ENCODE measurements around the gene EIF2A. TPM values are rescaled to one million over a fixed set of nuclear protein-coding genes. Genes with fewer than 3 reads are reported as not detected.

Gene EIF2A
- total and polyA plus RNA-seq, 2 of the 13 experiments (the other 11 are each of a cell fraction or from before 2014, with no cell fraction given), result 124 to 139 TPM

DNA sequence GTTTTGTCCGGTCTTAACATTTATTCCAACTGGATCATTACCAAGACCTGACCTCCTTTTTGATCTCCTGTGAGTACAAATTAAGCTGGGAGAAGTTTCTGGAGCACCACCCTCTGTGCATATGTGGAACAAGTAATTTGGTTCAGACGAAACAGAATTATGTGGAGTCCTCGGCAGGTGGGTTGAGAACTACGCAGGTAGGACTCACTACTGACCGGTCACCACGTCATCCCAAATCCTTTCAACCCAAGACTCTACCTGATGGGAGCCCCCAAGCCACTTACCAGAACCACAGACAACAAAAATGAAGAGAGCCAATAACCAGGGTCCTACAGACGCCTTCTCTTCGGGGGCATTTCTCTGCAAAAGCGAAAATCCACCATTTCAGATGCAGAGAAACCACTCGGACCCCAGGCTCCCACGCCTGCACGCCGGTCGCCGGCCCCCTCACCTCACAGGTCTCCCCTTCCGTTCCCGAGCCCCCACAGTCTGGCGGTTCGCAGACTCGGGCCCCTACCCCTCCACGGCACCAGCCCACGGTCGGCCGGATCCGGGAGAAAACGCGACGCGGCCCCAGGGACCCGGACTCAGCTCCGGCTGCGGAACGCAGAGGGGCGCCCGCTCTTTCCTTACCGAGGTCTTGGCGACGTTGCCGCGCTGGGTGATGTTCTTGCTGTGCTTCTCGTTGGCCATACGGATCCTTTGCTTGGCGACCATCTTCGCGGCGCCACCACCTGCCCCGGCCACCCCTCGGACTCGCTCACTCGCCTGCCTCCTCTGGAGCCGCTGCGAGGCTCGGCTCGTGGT is 965 bp upstream of the EIF2A start (continued):
- peak; percentile 35; the same call in 1 of the 2 replicates for TF ChIP-seq MTA1 (CRISPR knock-in tag; IDR thresholded peaks at IDR 0.05; ENCODE audit: borderline replicate concordance)
- TF ChIP-seq ZNF510 (CRISPR knock-in tag; IDR thresholded peaks at IDR 0.05; ENCODE audit: low read depth), result no peak
- TF ChIP-seq ZBTB7A (CRISPR knock-in tag; IDR thresholded peaks at IDR 0.05), result no peak; the same call in 1 of the 2 replicates
- no peak for TF ChIP-seq PAX8 (CRISPR knock-in tag; IDR thresholded peaks at IDR 0.05; ENCODE audit: borderline replicate concordance)
- TF ChIP-seq ZZZ3 (CRISPR knock-in tag; IDR thresholded peaks at IDR 0.05; ENCODE audit: borderline replicate concordance), result no peak
- TF ChIP-seq, protein P1, sequence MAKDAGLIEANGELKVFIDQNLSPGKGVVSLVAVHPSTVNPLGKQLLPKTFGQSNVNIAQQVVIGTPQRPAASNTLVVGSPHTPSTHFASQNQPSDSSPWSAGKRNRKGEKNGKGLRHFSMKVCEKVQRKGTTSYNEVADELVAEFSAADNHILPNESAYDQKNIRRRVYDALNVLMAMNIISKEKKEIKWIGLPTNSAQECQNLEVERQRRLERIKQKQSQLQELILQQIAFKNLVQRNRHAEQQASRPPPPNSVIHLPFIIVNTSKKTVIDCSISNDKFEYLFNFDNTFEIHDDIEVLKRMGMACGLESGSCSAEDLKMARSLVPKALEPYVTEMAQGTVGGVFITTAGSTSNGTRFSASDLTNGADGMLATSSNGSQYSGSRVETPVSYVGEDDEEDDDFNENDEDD (CRISPR knock-in tag; IDR thresholded peaks at IDR 0.05; ENCODE audit: borderline replicate concordance), result no peak
- TF ChIP-seq ZBTB42 (CRISPR knock-in tag; IDR thresholded peaks at IDR 0.05), result peak; percentile 28; the same call in 1 of the 2 replicates
- TF ChIP-seq, protein P2, sequence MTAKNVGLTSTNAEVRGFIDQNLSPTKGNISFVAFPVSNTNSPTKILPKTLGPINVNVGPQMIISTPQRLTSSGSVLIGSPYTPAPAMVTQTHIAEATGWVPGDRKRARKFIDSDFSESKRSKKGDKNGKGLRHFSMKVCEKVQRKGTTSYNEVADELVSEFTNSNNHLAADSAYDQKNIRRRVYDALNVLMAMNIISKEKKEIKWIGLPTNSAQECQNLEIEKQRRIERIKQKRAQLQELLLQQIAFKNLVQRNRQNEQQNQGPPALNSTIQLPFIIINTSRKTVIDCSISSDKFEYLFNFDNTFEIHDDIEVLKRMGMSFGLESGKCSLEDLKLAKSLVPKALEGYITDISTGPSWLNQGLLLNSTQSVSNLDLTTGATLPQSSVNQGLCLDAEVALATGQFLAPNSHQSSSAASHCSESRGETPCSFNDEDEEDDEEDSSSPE (CRISPR knock-in tag; IDR thresholded peaks at IDR 0.05), result no peak
- no peak for TF ChIP-seq ZNF10 (CRISPR knock-in tag; IDR thresholded peaks at IDR 0.05; ENCODE audit: borderline replicate concordance, low read depth)
- no peak; the same call in none of the 2 replicates for TF ChIP-seq TMF1 (CRISPR knock-in tag; IDR thresholded peaks at IDR 0.05; ENCODE audit: low read depth)
- TF ChIP-seq PHF8 (CRISPR knock-in tag; IDR thresholded peaks at IDR 0.05), result peak; percentile 1; the same call in 1 of the 2 replicates
- TF ChIP-seq, protein P3, sequence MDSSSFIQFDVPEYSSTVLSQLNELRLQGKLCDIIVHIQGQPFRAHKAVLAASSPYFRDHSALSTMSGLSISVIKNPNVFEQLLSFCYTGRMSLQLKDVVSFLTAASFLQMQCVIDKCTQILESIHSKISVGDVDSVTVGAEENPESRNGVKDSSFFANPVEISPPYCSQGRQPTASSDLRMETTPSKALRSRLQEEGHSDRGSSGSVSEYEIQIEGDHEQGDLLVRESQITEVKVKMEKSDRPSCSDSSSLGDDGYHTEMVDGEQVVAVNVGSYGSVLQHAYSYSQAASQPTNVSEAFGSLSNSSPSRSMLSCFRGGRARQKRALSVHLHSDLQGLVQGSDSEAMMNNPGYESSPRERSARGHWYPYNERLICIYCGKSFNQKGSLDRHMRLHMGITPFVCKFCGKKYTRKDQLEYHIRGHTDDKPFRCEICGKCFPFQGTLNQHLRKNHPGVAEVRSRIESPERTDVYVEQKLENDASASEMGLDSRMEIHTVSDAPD (CRISPR knock-in tag; IDR thresholded peaks at IDR 0.05), result no peak
- no peak for TF ChIP-seq ZNF441 (CRISPR knock-in tag; IDR thresholded peaks at IDR 0.05; ENCODE audit: borderline replicate concordance)
- TF ChIP-seq ZFP36L1 (CRISPR knock-in tag; IDR thresholded peaks at IDR 0.05), result 0 out of 2 replicates have a peak, but pooled peaks have one; percentile 60
- TF ChIP-seq NFIC (IDR thresholded peaks at IDR 0.05; ENCODE audit: low read length), result no peak
- TF ChIP-seq, protein P4, sequence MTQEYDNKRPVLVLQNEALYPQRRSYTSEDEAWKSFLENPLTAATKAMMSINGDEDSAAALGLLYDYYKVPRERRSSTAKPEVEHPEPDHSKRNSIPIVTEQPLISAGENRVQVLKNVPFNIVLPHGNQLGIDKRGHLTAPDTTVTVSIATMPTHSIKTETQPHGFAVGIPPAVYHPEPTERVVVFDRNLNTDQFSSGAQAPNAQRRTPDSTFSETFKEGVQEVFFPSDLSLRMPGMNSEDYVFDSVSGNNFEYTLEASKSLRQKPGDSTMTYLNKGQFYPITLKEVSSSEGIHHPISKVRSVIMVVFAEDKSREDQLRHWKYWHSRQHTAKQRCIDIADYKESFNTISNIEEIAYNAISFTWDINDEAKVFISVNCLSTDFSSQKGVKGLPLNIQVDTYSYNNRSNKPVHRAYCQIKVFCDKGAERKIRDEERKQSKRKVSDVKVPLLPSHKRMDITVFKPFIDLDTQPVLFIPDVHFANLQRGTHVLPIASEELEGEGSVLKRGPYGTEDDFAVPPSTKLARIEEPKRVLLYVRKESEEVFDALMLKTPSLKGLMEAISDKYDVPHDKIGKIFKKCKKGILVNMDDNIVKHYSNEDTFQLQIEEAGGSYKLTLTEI (CRISPR knock-in tag; conservative IDR thresholded peaks at IDR 0.05), result no peak
- TF ChIP-seq, protein P5, sequence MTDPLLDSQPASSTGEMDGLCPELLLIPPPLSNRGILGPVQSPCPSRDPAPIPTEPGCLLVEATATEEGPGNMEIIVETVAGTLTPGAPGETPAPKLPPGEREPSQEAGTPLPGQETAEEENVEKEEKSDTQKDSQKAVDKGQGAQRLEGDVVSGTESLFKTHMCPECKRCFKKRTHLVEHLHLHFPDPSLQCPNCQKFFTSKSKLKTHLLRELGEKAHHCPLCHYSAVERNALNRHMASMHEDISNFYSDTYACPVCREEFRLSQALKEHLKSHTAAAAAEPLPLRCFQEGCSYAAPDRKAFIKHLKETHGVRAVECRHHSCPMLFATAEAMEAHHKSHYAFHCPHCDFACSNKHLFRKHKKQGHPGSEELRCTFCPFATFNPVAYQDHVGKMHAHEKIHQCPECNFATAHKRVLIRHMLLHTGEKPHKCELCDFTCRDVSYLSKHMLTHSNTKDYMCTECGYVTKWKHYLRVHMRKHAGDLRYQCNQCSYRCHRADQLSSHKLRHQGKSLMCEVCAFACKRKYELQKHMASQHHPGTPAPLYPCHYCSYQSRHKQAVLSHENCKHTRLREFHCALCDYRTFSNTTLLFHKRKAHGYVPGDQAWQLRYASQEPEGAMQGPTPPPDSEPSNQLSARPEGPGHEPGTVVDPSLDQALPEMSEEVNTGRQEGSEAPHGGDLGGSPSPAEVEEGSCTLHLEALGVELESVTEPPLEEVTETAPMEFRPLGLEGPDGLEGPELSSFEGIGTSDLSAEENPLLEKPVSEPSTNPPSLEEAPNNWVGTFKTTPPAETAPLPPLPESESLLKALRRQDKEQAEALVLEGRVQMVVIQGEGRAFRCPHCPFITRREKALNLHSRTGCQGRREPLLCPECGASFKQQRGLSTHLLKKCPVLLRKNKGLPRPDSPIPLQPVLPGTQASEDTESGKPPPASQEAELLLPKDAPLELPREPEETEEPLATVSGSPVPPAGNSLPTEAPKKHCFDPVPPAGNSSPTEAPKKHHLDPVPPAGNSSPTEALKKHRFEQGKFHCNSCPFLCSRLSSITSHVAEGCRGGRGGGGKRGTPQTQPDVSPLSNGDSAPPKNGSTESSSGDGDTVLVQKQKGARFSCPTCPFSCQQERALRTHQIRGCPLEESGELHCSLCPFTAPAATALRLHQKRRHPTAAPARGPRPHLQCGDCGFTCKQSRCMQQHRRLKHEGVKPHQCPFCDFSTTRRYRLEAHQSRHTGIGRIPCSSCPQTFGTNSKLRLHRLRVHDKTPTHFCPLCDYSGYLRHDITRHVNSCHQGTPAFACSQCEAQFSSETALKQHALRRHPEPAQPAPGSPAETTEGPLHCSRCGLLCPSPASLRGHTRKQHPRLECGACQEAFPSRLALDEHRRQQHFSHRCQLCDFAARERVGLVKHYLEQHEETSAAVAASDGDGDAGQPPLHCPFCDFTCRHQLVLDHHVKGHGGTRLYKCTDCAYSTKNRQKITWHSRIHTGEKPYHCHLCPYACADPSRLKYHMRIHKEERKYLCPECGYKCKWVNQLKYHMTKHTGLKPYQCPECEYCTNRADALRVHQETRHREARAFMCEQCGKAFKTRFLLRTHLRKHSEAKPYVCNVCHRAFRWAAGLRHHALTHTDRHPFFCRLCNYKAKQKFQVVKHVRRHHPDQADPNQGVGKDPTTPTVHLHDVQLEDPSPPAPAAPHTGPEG (CRISPR knock-in tag; IDR thresholded peaks at IDR 0.05), result peak; percentile 42; the same call in 1 of the 2 replicates
